Measurements from ENCODE around the gene GALNT15.

The GALNT15 gene

DNA sequence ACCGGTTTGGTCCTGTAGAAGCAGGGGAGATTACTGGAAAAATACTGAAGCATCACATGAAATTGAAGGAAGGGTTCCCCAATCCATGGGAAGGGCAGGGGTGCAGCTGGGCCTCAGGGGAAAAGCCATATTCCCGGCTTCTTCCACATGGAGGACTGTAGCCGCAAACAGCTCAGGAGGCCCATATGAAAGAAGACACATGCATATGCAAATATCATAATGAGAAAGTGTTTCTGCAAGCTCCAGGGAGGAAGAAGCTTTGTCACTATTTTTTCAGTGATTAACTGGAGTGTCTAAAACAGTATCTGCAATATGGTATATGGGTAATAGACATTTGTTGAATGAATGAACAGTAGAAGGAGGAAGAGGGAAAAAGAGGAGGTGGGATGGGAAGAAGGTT, 71.1 kb downstream of the GALNT15 start:
- H3K27ac ChIP-seq, result no peak overlapping the region
- no peak for TF ChIP-seq ZFX (IDR thresholded peaks at IDR 0.05; ENCODE audit: borderline replicate concordance)
- TF ChIP-seq, protein P1, sequence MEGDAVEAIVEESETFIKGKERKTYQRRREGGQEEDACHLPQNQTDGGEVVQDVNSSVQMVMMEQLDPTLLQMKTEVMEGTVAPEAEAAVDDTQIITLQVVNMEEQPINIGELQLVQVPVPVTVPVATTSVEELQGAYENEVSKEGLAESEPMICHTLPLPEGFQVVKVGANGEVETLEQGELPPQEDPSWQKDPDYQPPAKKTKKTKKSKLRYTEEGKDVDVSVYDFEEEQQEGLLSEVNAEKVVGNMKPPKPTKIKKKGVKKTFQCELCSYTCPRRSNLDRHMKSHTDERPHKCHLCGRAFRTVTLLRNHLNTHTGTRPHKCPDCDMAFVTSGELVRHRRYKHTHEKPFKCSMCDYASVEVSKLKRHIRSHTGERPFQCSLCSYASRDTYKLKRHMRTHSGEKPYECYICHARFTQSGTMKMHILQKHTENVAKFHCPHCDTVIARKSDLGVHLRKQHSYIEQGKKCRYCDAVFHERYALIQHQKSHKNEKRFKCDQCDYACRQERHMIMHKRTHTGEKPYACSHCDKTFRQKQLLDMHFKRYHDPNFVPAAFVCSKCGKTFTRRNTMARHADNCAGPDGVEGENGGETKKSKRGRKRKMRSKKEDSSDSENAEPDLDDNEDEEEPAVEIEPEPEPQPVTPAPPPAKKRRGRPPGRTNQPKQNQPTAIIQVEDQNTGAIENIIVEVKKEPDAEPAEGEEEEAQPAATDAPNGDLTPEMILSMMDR (IDR thresholded peaks at IDR 0.05), result no peak

DNA sequence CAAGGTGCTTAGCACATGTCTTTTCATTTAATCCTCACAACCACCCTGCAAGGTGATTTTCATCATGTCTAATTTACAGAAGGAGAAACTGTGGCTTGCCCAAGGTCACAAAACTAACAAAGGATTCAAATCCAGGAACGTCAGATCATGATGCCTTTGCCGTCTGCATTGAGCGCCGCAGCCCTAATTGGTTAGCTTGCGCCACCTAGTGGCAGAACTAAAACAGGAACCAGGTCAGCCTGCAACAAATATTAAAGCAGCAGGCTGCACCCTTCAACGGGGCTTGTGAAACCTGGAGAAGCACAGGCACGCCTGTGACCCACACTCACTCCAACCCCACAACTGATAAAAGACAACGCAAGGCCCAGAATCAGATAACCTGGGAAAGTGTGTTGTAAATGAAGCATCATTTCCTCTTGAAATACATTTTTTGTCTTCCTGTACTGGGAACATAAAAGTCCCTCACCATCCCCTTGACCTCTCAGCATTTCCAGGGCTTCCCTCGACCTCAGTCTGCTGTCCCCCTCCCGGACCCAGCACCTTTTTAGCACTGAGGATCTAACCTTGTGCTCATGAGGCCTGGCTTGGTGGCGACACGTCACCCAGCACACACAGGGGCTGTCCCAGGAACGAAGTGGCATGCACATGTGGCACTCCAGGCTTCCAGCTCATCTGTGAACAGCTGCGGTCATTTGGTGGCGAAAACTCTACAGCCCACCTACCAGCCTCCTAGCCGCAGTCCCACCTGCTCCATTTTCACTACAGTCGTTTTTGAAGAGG, 73.0 kb downstream of the GALNT15 start:
- no peak overlapping the region for H3K27ac ChIP-seq
- TF ChIP-seq, protein P1 (IDR thresholded peaks at IDR 0.05), result peak; percentile 96
- no peak for TF ChIP-seq ZFX (IDR thresholded peaks at IDR 0.05; ENCODE audit: borderline replicate concordance)

DNA sequence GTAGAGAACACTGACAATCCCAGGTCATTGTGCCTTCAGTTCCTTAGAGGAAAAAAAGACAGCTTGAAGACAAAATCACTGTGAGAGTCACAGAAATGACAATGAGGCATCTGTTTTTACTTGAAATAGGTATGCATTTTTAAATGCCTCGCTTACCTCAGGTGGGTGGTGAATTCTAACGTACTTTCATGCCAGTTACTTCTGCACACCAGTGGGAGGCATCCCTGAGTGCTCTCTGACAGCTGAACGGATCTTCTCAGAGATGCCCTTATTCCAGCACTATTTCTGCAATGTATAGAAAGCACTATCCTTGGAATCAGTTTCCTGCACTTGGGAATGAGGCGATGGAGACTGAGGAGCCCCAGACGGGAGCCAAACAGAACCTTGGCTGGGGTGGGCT, 74.1 kb downstream of the GALNT15 start:
- no peak overlapping the region for H3K27ac ChIP-seq

DNA sequence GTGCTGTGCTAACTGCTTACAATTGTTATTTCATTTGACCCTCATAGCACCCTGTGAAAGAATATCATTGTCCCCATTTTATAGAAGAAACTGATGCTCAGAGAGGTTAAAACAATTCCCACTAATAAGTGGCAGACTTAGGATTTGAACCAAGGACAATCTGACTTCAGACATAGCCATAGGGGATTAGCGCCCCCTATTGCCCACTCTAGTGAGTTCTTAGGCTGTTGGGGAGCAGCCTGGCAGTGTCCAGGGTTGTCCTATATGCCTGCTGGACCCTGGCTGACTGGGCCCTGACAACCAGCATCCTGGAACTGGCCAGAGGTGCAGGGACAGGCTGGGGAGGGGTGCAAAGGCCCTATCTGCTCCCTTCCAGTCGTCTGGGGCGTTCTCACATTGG, 74.9 kb downstream of the GALNT15 start:
- no peak overlapping the region for H3K27ac ChIP-seq
- TF ChIP-seq, protein P1 (IDR thresholded peaks at IDR 0.05), result peak; percentile 53
- no peak for TF ChIP-seq ZFX (IDR thresholded peaks at IDR 0.05; ENCODE audit: borderline replicate concordance)

More for the DNA sequence above, 74.1 kb downstream of the GALNT15 start:
- TF ChIP-seq ZFX (IDR thresholded peaks at IDR 0.05; ENCODE audit: borderline replicate concordance), result no peak
- TF ChIP-seq, protein P1 (IDR thresholded peaks at IDR 0.05), result no peak

DNA sequence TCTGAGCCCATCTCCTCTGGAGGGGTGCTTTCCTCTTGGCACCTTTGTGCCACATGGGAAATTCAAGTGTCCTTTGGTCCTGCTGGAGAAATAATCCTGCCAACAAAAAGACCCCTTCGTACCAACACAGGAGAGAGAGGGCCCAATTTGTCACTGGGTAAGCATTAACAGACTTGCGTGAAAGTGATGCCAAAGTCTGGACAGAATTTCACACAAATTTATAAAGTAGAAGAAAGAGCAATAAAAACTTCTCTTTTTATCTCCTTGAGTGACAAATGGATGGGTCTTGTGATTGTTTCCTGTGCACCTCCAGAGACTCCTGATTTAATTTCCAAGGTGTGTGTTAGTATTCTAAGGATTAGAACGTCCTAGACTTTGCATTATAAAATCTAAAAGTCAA, 75.4 kb downstream of the GALNT15 start:
- no peak overlapping the region for H3K27ac ChIP-seq
- TF ChIP-seq, protein P1 (IDR thresholded peaks at IDR 0.05), result no peak
- TF ChIP-seq ZFX (IDR thresholded peaks at IDR 0.05; ENCODE audit: borderline replicate concordance), result no peak

DNA sequence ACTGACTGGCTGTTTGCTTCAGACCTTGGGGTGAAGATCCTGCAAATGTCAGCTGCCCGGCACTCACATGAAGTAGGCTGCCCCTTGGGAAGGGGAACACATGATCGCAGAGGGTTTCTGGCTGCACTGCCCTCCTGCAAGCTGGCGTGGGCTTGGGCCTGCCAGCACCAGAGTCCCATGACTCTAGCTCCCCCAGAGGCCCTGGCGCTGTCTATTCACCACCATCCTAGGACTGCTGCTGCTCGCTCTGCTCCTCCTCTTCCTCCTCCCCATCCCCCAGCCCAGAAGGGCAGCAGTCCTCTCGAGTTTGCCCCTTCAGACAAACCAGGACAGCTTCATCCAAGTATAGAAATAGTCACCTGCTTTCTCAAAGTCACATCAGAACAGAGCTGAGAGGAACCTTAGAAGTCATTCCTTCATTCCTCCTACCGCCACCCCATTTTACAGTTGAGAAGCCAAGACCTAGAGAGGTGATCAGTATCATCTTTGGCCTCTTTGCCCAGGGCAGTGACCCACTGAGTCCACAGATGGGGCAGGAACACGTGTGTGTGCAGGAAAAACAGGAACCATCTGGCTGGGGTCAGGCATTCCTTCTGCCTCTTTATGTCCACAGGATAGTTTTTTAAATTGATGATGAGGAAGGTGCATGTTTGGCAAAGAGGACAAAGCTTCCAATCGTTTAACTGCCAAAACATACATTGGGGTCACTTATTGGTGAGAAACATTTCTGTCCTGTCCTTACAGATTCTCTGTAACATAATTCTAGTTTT, 77.0 kb downstream of the GALNT15 start:
- H3K27ac ChIP-seq, result peak overlapping the region; percentile 67
- TF ChIP-seq ZFX (IDR thresholded peaks at IDR 0.05; ENCODE audit: borderline replicate concordance), result no peak
- TF ChIP-seq, protein P1 (IDR thresholded peaks at IDR 0.05), result no peak

Measured in 22Rv1 (cell line).